CD4-positive, alpha-beta T cell treated with Interleukin-4 for 4 hours (primary cell): ENCODE data around the gene CASP3.
"Not testable (repeated sequence)": the region's sequence is repeated elsewhere in the genome, so short reads cannot be mapped to it uniquely, and the experiment has no call there.

Experiments
- DNase-seq: peaks from one replicate; pipeline ENCODE4 v3.0.0-alpha.2; 2020

CASP3 gene

DNA sequence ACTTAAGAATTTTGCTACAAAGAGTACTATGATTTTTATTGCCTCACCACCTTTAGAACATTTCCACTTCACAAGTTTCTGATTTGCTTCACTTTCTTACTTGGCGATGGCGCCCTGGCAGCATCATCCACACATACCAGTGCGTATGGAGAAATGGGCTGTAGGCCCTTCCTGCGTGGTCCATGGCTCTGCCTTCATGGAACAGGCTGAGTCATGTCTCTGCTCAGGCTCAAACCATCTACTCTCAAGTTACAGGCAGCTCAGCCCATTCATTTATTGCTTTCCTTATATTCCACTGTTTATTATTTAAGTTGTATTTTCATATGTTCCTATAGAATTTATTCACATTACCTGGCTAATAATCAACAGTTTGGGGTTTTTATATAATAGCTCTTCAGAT is 21.1 kb downstream of the CASP3 start:
- no peak for DNase-seq

GRCh38 chr4:184625783-184626596 is 23.3 kb downstream of the CASP3 start:
- peak; percentile 13 for DNase-seq

DNA sequence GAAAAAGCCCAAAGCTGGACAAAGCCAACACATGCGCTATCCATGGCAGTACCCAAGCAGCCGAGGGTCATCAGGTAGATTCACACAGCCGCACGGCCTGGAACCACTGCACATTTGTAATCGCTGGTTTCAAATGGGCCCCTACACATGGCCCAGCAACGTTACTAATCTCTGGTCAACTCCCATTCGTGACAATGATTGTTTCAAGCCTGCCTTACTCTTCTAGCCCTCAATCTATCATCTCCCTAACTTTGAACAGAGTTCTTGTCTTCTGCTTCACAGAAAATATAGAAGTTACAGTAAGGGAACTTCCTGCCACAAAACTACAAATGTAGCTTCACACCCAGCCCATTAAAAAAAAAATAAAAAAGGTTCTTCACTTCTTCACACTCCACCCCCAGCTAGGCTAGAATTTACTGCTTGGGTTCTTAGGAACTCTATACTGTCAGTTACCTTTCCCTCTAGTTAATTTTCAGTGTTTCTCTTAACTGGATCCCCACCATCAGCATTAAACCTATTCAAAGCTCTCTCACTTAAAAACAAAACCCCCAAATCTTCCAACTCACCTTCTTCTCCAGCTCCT is 24.2 kb downstream of the CASP3 start:
- no peak for DNase-seq

DNA sequence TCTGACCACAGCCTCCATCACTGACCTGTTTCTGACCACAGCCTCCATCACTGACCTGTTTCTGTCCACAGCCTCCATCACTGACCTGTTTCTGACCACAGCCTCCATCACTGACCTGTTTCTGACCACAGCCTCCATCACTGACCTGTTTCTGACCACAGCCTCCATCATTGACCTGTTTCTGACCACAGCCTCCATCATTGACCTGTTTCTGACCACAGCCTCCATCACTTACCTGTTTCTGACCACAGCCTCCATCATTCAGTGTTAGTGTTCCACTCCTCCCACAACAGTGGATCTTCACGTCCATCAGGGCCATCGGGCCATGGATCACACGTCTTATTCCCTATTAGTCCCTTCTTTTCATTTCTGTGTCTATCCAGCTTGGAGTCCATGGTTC is 24.7 kb downstream of the CASP3 start:
- DNase-seq = not testable (repeated sequence)

GRCh38 chr4:184621518-184621917 is 27.7 kb downstream of the CASP3 start:
- no peak for DNase-seq

- no peak for DNase-seq
Measured at GRCh38 chr4:184620212-184620867, 28.9 kb downstream of the CASP3 start.

DNA sequence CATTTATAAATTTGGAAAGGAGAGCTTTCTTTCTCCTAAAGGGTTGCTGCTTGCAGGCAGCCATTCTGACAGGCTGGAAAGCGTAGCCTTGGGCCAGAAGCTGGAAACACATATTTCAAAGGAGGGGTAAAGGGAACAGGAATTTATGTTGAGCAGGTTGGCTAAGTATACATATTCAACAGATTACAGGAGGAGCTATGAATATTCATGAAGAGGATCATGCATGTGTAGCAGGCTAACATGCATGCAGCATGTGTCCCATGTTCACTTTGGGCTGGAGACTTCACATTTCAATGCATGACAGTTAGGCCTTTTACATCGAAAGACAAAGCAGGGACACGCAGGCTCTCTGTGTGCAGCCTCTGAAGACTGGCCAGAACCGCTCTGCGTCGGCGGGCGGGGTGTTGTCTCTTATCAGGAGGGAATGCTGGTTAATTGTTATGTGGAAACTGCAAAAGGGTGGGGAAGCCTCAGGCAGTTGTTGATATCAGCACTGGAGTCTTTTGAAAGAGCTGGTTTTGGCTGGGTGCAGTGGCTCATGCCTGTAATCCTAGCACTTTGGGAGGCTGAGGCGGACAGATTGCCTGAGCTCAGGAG is 31.5 kb downstream of the CASP3 start:
- DNase-seq = no peak

DNA sequence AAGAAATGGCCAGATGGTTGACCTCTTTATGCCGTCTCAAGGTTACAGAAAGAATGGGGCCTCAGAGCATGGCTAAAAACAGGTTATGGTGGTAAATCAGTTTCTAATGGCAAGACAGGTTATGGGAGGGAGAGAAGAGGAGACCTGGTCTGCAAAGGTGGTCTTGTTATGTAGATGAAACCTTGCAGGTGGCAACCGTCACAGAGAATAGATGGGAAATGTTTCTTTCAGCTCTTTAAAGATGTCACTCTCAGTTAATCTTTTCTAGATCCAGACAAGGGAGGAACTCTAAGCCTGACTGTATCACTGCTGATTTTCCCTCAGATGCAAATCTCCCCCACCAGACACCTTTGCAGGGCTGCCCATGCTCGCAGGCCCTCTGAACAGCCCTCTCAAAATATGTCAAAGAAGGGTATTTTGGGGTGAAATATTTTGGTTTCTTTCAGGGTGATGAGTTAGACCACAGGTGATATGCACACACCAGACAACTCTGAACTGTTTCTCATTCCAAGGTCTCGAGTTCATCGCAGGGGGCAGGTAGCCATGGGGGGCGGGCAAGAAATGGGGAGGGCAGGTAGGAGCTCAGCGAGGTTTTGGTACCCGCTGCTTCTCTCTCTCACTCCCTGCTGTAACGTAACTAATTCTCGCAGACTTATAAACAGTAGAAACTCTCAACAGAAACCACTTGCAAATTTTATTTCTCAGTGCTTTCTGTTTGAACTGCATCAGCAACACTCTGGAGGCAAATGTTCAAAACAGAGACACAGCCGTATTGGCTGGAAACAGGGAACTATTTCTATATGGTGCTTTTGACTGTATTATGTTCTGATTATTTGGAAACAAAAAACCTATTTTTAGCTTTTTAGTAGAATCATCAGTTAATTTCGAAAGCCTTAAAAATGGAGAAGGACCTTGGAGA is 32.4 kb downstream of the CASP3 start:
- peak; percentile 5 for DNase-seq

- DNase-seq = not testable (repeated sequence)
Measured at GRCh38 chr4:184616168-184616567, 33.1 kb downstream of the CASP3 start.

DNA sequence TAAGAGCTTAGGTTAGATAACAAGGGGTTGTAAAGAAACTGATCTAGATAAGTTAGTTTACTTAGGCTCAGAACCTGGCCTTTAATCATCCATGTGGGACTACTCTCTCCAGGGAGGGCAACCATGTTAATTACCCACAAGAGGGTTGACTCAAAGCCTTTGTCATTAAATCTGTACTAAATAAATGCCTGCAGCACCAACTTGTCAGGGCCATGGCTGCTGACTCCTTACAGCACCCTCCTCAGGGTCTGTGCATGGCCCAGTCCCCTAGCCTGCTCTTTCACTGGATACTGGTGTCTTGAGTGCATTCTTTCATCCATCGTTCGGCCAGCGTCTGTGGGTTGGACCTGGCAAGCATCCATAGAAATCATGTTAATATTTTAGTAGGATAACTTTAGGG is 34.7 kb downstream of the CASP3 start:
- DNase-seq = no peak

DNA sequence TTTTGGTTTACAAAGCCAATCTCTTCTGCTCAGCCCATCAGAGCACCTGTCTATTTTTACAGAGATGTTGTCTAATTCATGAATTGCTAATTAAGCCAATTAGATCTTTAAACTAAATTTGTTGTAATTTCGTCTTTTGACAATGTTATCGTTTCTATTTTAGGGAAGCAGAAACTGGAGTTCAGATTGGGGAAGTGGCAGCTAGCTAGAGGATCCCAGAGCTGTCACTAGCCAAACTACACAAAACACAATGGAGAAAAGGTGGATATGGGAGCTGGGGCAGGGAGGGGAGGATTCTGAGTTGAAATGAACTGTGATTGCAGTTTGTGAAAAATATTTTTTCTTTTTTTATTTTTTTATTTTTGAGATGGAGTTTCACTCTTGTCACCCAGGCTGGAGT is 35.8 kb downstream of the CASP3 start:
- DNase-seq = no peak

GRCh38 chr4:184612074-184612473 is 37.2 kb downstream of the CASP3 start:
- no peak for DNase-seq

- not testable (repeated sequence) for DNase-seq
Measured at GRCh38 chr4:184607429-184607828, 41.8 kb downstream of the CASP3 start.

- DNase-seq = not testable (repeated sequence)
Measured at GRCh38 chr4:184602857-184603256, 46.4 kb downstream of the CASP3 start.

DNA sequence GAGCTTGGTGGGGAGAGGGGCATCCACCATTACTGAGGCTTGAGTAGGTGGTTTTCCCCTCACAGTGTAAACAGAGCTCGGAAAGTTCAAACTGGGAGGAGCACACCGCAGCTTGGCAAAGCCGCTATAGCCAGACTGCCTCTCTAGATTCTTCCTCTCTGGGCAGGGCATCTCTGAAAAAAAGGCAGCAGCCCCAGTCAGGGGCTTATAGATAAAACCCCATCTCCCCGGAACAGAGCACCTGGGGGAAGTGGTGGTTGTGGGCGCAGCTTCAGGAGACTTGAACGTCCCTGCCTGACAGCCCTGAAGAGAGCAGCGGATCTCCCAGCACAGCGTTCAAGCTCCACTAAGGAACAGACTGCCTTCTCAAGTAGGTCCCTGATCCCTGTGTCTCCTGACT is 48.3 kb downstream of the CASP3 start:
- DNase-seq = not testable (repeated sequence)

- no peak for DNase-seq
Measured at GRCh38 chr4:184599492-184600135, 49.6 kb downstream of the CASP3 start.

GRCh38 chr4:184598753-184599491 is 50.3 kb downstream of the CASP3 start:
- no peak for DNase-seq

DNA sequence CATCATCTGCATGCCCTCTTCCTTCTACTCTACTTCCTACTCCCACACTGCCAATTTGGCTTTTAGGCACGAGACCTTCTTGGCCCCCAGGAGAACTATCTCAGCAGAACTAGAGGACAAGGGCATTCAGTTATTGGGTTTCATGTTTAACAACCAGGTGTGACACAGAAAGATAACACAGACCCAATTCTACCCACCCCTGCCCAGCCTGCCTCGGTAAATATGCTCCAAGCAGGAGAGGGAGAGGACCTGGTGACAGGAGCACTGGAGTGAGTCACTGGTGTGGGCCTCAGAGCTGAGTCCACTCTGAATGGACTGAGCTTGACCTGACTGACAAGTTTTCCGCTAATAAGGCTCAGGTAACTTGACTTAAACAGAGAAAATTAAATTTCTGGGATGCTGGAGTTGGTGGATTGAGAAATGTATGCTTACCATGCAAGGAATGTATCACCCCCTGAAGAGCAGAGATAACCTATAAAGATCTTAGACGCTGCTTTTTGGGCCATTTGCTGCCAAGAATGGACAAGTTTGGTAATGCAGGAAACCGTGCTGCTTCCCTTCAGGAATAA is 52.5 kb downstream of the CASP3 start:
- no peak for DNase-seq

DNA sequence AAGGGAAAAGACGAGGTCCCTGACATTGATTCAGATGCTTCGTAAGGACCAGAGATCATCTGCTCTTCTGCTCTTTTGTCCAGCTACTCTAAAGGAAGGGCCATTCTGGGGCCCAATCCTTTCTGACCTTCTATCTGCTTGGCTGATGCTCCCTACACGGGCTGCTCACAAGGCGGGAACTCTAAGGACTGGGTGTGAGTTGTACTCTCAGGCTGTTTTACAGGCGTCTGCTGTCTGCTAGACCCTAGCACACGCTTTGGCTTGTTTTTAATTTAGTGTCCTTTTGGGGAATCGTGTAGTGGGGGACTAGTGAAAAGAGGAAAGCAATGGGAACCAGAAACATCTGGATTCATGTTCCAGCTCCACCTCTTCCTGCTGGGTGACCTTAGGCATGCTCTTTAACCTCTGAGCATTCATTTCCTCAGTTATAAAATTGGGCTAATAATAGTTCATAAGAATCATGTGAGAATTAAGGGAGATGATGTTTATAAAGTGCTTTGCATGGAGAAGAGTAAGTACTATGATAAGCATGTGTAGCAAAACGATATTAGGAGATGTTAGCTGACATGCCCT is 53.1 kb downstream of the CASP3 start:
- no peak for DNase-seq

DNA sequence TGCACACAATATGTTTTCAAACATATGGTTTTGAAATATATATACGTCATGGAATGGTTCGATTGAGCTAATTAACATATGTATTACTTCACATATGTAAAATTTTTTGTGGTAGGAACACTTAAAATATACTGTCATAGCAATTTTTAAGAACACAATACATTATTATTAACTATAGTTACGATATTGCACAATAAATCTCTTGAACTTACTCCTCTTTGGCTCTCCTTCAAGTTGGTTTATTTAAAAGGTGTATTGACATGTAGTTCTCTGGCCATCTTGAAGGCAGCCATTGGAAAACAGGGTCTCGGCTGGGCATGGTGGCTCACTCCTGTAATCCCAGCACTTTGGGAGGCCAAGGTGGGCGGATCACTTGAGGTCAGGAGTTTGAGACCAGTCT is 53.8 kb downstream of the CASP3 start:
- DNase-seq = no peak

DNA sequence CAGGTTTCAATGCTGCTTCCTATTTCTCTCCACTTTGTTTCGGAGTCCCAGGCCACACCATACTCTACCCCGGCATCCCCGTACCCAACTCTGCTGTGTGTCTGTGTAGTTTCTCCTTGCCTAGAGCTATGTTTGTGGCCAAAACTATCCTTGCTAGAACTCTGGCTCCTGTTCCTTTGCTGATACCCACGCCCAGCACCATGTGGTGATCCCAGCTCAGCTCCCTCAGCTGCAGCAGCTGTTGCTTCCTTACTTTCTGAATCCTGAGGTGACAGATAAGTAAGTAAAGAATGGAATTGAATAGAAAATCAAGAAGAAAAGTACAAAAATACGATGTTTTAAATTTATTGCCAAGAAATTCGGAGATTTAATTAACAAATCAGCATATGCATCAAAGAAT is 55.8 kb downstream of the CASP3 start:
- no peak for DNase-seq
